Activated CD4-positive, alpha-beta memory T cell treated with anti-CD3 and anti-CD28 coated beads for 36 hours (primary cell): ENCODE data around the gene SDR39U1. TPM values are rescaled to one million over a fixed set of nuclear protein-coding genes. Genes with fewer than 3 reads are reported as not detected.

ENCODE experiments used
- CTCF ChIA-PET: fragments of 350-600 bp; sonication (Branson Sonifier 250); formaldehyde crosslinking; loops from one replicate; lab custom pipeline; 2021; ENCODE audit warnings: antibody characterized with exemption, inconsistent platforms; lab: Charles Lee
- POLR2A ChIA-PET: fragments of 350-600 bp; sonication (Branson Sonifier 250); formaldehyde crosslinking; loops from one replicate; lab custom pipeline; 2021; ENCODE audit warnings: antibody characterized with exemption; lab: Charles Lee
- DNase-seq: peaks from one replicate; pipeline ENCODE4 v3.0.0-alpha.2; 2020
- H3K27ac Mint-ChIP-seq: one replicate; pipeline ENCODE4 v1.8.0; 2021; ENCODE audit warnings: mixed read lengths
- H3K27me3 Mint-ChIP-seq: one replicate; pipeline ENCODE4 v1.8.0; 2021; ENCODE audit warnings: mixed read lengths
- H3K36me3 Mint-ChIP-seq: one replicate; pipeline ENCODE4 v1.8.0; 2021; ENCODE audit warnings: mixed read lengths
- H3K4me1 Mint-ChIP-seq: one replicate; pipeline ENCODE4 v1.8.0; 2021; ENCODE audit warnings: low read depth, mixed read lengths
- H3K4me3 Mint-ChIP-seq: one replicate; pipeline ENCODE4 v1.8.0; 2021; ENCODE audit warnings: mild to moderate bottlenecking, mixed read lengths
- H3K9me3 Mint-ChIP-seq: one replicate; pipeline ENCODE4 v1.8.0; 2021; ENCODE audit warnings: mixed read lengths
- intact Hi-C: fragments of 100-400 bp; cut with micrococcal nuclease; formaldehyde crosslinking; loops from one replicate; pipeline ENCODE4 v1.15.1; 2023
- total RNA-seq, 2 experiments: library from RNA; stranded (reverse); gene quantifications; one replicate each; pipeline ENCODE4 v1.2.3, GENCODE V29; 2021

Gene SDR39U1
- total RNA-seq, 2 experiments from 2014 or later, result 36.2 to 43.8 TPM

DNA sequence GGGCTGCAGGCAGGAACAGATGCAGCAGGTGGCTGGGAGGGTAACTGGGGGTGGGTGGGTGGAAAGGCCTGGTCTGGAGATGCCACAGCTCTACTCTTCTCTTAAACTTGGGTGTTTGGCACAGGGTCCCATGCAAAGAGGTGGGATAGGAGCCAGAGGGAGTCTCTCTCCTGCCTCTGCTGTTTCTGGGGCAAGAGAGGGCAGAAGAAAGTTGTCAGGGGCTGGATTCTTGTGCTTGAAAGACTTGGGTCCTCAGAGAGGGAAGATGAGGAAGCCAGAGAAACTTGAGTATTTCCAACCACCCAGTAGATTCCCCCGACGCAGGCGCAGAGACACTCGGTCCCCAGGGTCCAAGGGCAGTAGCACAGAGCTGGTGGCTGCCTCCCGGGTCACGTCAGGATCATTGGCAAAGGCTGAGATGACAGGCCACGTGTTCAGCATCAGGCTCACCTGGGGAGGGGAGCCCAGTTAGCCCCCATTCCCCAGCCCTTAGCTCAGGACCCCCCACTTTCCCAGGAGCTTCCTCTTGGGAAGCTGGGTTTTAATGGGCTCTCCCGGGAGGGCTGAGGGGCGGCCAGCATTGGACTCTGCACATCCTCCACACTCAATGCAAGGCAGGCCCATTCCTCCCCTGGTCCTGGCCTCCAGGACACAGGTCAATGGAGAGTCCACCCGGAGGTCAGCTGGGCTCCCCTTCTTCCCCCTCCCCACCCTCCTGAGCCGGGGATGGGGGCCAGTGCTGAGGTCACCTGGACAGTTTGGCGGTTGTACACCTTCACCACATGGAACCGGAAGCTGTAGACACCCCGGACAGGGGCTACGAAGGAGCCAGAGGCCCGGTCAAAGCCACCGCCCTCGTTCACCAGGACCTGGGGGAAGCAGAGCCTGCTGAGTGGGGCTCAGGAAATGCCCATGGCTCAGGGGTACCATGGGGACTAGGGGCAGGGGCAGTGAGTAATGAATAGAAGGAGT is 14.8 kb downstream of the SDR39U1 start:
- Mint-ChIP-seq H3K4me1 (peaks cover 46% of the 10 kb centered on the region), H3K27me3 (no peaks in the 10 kb centered on the region), H3K4me3 (no peak overlapping the region), H3K27ac (peak overlapping the region; percentile 11), H3K36me3 (peaks cover 5% of the 10 kb centered on the region), H3K9me3 (no peaks in the 10 kb centered on the region)
- CTCF ChIA-PET, result interaction anchor here (0.6 to 21.1 kb wide), 4 partner anchors 9 to 120 kb away, joined by 3 to 968 read pairs (median 4); partner anchors contain the start of genes ADCY4, CIDEB and RIPK3
- POLR2A ChIA-PET, result interaction anchor here (0.8 kb wide), 1 partner anchor 9 kb away, joined by 3 read pairs; no protein-coding TSS in a partner anchor
- intact Hi-C loops, result no loop called here
- peak; percentile 8 for DNase-seq

DNA sequence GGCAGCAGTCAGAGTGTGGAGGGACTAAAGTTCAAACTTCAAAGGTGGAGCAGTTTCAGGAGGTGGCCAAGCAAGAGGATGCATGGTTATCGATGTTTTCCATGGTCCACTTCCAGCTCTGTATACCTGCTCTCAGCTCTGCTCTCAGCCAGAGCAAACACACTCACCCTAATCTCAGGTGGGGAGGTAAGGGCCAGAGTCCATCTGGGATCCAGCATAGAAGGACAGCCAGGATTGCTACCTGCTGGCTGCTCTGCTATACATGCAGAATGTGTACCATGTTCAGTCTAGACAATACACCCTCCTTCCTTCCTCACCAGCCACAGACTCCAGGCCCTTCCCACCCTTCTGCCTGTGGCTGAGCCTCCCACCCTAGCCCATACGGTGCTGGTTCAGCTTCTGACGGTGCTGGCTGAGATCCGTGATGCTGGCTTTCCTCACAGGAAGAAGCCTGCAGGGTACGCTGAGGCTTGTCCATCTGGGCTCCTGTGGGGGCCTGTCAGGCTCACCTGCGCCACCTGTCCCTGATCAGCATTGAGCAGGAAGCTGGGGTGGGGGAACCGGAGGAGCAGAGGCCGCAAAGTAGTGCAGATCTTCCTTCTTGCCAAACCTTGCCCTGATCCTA is 15.6 kb downstream of the SDR39U1 start:
- Mint-ChIP-seq H3K36me3 (peaks cover 4% of the 10 kb centered on the region), H3K27ac (peak overlapping the region; percentile 28), H3K4me1 (peaks cover 45% of the 10 kb centered on the region), H3K4me3 (no peak overlapping the region), H3K27me3 (no peaks in the 10 kb centered on the region), H3K9me3 (no peaks in the 10 kb centered on the region)
- intact Hi-C loops, result no loop called here
- POLR2A ChIA-PET, result interaction anchor here (0.8 kb wide), 1 partner anchor 10 kb away, joined by 3 read pairs; no protein-coding TSS in a partner anchor
- peak; percentile 11 for DNase-seq
- CTCF ChIA-PET, result interaction anchor here (0.6 to 21.1 kb wide), 5 partner anchors 56 to 119 kb away, joined by 3 to 968 read pairs (median 8); partner anchors contain the start of genes ADCY4, CIDEB, LTB4R and LTB4R2

DNA sequence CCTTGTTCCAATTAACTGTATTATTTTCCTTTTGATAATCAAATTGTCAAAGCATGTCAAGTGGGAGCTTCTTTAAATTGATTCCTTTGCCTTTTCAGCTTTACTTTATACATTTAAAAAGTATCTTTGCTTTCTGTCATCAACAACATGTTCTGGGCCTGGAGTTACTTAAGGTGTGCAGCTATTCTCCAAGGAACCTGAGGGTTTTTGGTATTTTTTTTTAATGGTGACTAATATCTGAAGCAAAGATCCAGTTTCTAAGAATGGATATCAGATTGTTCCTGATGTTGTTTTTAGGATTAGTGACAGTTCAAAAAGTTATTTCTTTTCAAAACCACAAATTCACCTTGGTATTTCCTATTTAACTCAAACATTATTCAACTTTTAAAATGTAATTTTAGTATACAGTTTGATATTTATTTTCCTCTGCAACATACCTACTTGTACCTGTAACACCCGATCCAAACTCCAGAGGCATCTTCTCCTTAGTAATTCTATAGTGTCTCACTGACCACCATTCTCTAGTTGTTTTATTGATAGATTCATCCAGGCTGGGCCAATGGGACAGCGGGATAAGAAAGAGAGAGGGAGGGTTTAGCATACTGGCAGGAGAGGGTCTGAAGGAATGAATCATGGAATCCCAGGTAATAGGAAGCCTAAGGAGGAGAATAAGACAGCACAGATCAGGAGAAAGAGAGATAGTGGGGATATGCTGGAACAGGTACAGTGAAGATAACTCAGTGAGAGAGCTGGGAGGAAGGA is 16.2 kb downstream of the SDR39U1 start:
- H3K36me3 Mint-ChIP-seq, result no peaks in the 10 kb centered on the region
- peaks cover 39% of the 10 kb centered on the region for H3K4me1 Mint-ChIP-seq
- H3K9me3 Mint-ChIP-seq, result no peaks in the 10 kb centered on the region
- peak overlapping the region; percentile 70 for H3K27ac Mint-ChIP-seq
- H3K27me3 Mint-ChIP-seq, result no peaks in the 10 kb centered on the region
- ChIA-PET CTCF (interaction anchor here (0.6 to 21.1 kb wide), 5 partner anchors 60 to 118 kb away, joined by 4 to 968 read pairs (median 8); partner anchors contain the start of genes ADCY4, CIDEB, LTB4R and LTB4R2), POLR2A (interaction anchor here (1.0 kb wide), 1 partner anchor 15 kb away, joined by 3 read pairs; no protein-coding TSS in a partner anchor)
- intact Hi-C loops, result no loop called here
- no peak for DNase-seq
- no peak overlapping the region for H3K4me3 Mint-ChIP-seq

DNA sequence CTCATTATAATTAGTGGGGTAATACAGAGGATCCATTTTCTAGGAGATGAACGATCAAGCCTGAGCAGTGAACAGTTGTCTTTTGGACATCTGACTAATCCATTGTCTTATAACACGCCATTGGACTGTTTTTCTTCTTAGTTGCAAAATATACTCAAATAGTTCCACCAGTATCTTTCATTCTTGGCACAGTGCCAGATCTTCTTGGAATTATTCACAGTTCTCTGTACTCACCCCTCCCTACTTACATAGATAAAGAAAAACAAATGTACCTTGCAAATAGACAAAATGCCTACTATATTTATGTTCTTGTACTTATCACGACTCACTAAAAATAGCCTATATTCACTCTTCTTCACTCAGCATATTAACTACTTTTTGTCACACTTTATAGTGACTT is 16.9 kb downstream of the SDR39U1 start:
- peaks cover 33% of the 10 kb centered on the region for H3K4me1 Mint-ChIP-seq
- H3K4me3 Mint-ChIP-seq, result no peak overlapping the region
- DNase-seq, result peak; percentile 3
- no peaks in the 10 kb centered on the region for H3K27me3 Mint-ChIP-seq
- no peaks in the 10 kb centered on the region for H3K9me3 Mint-ChIP-seq
- POLR2A ChIA-PET, result interaction anchor here (1.0 to 1.5 kb wide), 3 partner anchors 9 to 17 kb away, joined by 3 to 8 read pairs (median 3); partner anchors contain the start of gene SDR39U1
- CTCF ChIA-PET, result interaction anchor here (0.6 to 21.1 kb wide), 8 partner anchors 11 to 118 kb away, joined by 3 to 968 read pairs (median 6); partner anchors contain the start of genes ADCY4, CIDEB, LTB4R and LTB4R2
- H3K27ac Mint-ChIP-seq, result peak overlapping the region; percentile 70
- no peaks in the 10 kb centered on the region for H3K36me3 Mint-ChIP-seq
- intact Hi-C loops, result no loop called here

DNA sequence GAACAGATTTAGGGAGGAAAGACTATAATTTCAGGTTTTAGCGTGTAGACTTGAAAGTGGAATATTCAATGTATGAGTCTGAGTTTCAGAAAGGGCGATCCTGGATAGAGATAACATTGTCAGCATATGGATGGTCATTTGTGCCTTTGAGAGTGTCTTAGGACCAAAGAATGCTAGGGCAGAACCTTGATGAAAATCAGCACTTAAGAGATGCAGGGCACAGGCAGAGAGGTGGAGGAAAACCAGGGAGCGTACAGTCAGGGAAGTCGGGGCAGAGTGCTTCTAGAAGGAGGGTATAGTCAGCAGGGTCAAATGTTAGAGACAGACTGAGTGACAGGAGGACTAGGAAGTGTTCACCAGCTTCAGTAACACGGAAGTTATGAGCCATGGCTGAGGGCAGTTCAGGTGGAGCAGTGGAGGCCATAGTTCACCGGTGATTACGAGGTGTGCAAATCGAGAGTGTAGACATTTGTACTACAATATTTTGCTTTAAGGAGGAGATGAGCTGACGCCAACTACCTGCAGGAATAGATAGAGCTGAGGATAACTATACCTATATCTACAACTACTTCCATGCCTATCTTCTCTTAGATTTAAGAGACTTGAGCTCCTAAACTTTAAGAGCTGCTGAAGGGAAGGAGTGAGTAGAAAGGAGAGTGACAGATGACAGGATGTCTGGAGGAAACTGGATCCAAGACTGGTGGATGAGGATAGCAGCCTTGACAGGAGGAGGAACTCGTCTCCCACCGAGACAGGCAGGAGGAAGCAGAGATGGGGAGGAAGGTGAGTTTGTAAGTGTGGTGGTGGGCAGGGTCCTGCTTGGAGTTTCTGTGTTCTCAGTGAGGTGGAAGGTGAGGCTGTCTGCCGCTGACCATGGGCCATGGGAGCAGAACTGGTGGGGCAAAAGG is 19.6 kb downstream of the SDR39U1 start:
- CTCF ChIA-PET, result interaction anchor here (0.6 to 21.1 kb wide), 7 partner anchors 8 to 94 kb away, joined by 3 to 968 read pairs (median 8); partner anchors contain the start of genes ADCY4 and RIPK3
- peaks cover 24% of the 10 kb centered on the region for H3K4me1 Mint-ChIP-seq
- intact Hi-C loops, result no loop called here
- no peaks in the 10 kb centered on the region for H3K36me3 Mint-ChIP-seq
- peak; percentile 8 for DNase-seq
- peaks cover 3% of the 10 kb centered on the region for H3K27me3 Mint-ChIP-seq
- POLR2A ChIA-PET, result no interaction called here
- H3K9me3 Mint-ChIP-seq, result no peaks in the 10 kb centered on the region
- no peak overlapping the region for H3K4me3 Mint-ChIP-seq
- no peak overlapping the region for H3K27ac Mint-ChIP-seq

DNA sequence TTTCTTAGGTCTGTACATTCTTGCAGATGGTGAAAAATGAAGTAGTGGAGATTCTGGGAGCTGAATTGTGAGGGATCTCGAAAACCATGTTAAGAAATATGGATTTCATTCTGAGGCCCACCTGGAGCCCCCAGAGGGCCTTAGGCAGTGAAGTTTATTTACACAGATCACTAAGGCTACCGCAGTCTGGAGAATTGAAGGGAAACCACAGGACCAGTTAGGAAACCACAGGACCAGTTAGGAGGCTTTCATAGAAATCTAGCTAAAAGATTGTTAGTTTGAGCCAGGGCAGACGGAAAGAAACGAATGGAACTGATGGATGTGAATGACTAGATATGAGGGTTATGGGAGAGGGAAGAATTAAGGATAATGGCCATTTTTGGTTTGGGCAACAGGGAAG is 20.3 kb downstream of the SDR39U1 start:
- intact Hi-C loops, result no loop called here
- H3K36me3 Mint-ChIP-seq, result no peaks in the 10 kb centered on the region
- peak; percentile 7 for DNase-seq
- H3K4me3 Mint-ChIP-seq, result no peak overlapping the region
- peaks cover 3% of the 10 kb centered on the region for H3K27me3 Mint-ChIP-seq
- CTCF ChIA-PET, result interaction anchor here (2.2 to 2.7 kb wide), 2 partner anchors 9 to 13 kb away, joined by 5 to 23 read pairs; no protein-coding TSS in a partner anchor
- POLR2A ChIA-PET, result no interaction called here
- no peak overlapping the region for H3K27ac Mint-ChIP-seq
- no peaks in the 10 kb centered on the region for H3K9me3 Mint-ChIP-seq
- H3K4me1 Mint-ChIP-seq, result peaks cover 21% of the 10 kb centered on the region

DNA sequence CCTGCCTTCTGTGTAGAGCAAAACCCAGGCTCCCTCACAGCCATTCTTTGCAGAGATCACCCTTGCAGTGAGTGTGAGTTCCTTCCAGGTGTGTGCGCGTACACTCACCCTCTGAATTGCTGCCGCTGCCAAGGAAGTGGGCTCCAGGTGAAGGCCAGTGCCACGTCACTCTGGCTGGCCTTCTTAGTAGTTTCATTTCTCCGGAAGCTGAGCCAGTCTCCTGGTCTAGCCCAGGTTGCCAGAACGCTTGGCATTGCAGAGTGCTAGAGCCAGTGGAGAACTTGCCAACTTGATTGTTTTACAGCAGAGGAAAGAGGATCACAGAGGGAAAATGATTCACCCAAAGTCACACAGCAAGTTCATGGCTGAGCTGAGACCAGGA is 24.1 kb downstream of the SDR39U1 start:
- DNase-seq, result no peak
- intact Hi-C loops, result no loop called here
- no peaks in the 10 kb centered on the region for H3K4me1 Mint-ChIP-seq
- no peaks in the 10 kb centered on the region for H3K9me3 Mint-ChIP-seq
- ChIA-PET CTCF (interaction anchor here (1.0 to 2.0 kb wide), 6 partner anchors 9 to 110 kb away, joined by 3 to 9 read pairs (median 4); no protein-coding TSS in a partner anchor), POLR2A (interaction anchor here (1.4 kb wide), 1 partner anchor 12 kb away, joined by 6 read pairs; the partner anchor contains the start of gene KHNYN)
- no peak overlapping the region for H3K4me3 Mint-ChIP-seq
- H3K27ac Mint-ChIP-seq, result no peak overlapping the region
- no peaks in the 10 kb centered on the region for H3K36me3 Mint-ChIP-seq
- peaks cover 6% of the 10 kb centered on the region for H3K27me3 Mint-ChIP-seq

DNA sequence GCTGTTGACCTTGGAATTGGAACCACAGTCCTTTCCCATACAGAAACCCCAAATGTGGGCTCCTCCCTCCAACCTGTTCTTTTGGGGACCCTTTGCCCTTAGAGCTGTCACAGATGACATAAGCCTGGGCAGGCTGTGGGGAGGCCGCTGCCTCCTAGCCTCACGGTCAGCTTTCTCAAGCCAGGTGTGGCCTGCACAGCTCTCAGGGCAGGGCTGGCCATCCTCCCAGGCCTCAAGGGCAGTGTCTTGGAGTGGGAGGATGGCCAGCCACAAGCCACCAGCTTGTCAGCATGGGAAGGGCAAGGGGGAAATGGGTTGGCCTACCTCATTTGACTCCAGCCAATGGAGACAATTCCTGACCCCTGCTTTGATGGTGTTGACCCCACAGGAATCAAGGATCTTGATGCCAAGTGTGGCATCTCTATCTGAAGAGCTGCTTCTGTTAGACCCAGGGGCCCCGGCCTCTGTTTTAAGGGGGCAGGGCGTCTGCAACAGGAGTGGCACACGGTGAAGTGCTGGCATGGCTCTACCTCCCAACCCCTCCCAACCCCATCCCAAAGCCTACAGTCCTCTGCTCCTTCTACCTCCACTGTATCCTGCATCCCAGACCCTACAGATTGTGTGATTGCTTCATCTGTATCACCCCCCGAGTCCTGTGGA is 24.6 kb downstream of the SDR39U1 start:
- CTCF ChIA-PET, result interaction anchor here (1.0 to 2.0 kb wide), 4 partner anchors 8 to 85 kb away, joined by 3 to 9 read pairs (median 4); no protein-coding TSS in a partner anchor
- H3K4me3 Mint-ChIP-seq, result no peak overlapping the region
- peaks cover 6% of the 10 kb centered on the region for H3K27me3 Mint-ChIP-seq
- no peaks in the 10 kb centered on the region for H3K9me3 Mint-ChIP-seq
- no peaks in the 10 kb centered on the region for H3K4me1 Mint-ChIP-seq
- no peak for DNase-seq
- POLR2A ChIA-PET, result no interaction called here
- no peak overlapping the region for H3K27ac Mint-ChIP-seq
- H3K36me3 Mint-ChIP-seq, result no peaks in the 10 kb centered on the region
- intact Hi-C loops, result no loop called here

DNA sequence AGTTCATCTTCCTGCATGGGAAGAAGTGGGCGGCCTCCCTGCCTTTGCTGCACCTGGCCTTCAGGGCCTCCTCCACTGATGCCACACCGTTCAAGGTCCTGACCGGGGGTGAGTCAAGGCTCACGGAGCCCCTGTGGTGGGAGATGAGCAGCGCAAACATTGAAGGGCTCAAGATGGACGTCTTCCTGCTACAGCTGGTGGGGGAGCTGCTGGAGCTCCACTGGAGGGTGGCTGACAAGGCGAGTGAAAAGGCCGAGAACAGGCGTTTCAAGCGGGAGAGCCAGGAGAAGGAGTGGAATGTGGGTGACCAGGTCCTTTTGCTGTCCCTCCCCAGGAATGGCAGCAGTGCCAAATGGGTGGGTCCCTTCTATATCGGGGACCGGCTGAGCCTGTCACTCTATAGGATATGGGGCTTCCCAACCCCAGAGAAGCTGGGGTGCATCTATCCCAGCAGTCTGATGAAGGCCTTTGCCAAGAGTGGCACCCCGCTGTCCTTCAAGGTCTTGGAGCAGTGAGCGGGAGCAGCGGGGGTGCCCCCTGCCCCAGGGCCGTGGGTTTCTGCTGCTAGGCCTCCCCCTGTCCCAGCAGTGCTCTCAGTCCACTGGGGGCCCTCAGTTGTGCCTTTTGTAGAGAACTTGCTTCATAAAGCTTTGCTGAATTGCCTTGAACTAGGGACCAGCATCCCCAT is 25.5 kb downstream of the SDR39U1 start:
- peak; percentile 4 for DNase-seq
- ChIA-PET POLR2A (no interaction called here), CTCF (no interaction called here)
- intact Hi-C loops, result no loop called here
- H3K27me3 Mint-ChIP-seq, result peaks cover 6% of the 10 kb centered on the region
- no peaks in the 10 kb centered on the region for H3K4me1 Mint-ChIP-seq
- H3K4me3 Mint-ChIP-seq, result no peak overlapping the region
- H3K9me3 Mint-ChIP-seq, result no peaks in the 10 kb centered on the region
- no peak overlapping the region for H3K27ac Mint-ChIP-seq
- no peaks in the 10 kb centered on the region for H3K36me3 Mint-ChIP-seq
